Stimulated activated effector memory CD8-positive, alpha-beta T cell treated with anti-CD3 and anti-CD28 coated beads, Interleukin-12 subunit alpha, Interleukin-12 subunit beta, amount 100 ng/mL, for 72 hours (primary cell): ENCODE measurements around the gene C11orf97.

ENCODE experiments used
- ATAC-seq: fragments of 150-1000 bp; cut with Tn5 transposase; 2 replicates; pipeline ENCODE4 v1.10.0; 2021
- DNase-seq, 2 donors: peaks; one replicate each; pipeline ENCODE4 v3.0.0; 2021 to 2022; ENCODE audit warnings: low spot score in 2 of 2
- H3K27ac Mint-ChIP-seq: one replicate; pipeline ENCODE4 v1.8.0; 2022; ENCODE audit warnings: mild to moderate bottlenecking, mixed read lengths
- H3K36me3 Mint-ChIP-seq: one replicate; pipeline ENCODE4 v1.8.0; 2022; ENCODE audit warnings: mild to moderate bottlenecking, mixed read lengths
- H3K4me1 Mint-ChIP-seq: one replicate; pipeline ENCODE4 v1.8.0; 2022; ENCODE audit warnings: mixed read lengths
- H3K4me3 Mint-ChIP-seq: one replicate; pipeline ENCODE4 v1.8.0; 2022; ENCODE audit warnings: mild to moderate bottlenecking, mixed read lengths
- H3K9me3 Mint-ChIP-seq: one replicate; pipeline ENCODE4 v1.8.0; 2022; ENCODE audit warnings: mixed read lengths

Gene C11orf97

DNA sequence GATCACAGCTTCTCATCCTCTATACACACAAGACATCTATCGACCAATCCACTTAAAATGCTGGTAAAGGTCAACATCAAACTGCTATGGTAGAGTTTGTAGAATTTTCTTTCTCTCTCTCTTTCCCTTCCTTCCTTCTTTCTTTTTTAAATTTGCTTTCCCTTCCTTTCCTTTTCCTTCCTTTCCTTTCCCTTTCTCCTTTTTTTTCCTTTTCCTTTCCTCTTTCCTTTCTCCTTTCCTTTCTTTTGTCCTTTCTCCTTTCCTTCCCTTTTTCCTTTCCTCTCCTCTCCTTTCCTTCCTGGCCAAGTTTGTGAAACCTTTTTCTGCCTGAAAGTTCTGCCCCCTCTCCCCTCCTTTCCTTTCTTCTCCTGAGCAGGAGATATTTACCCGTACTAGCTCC, 3.1 kb downstream of the C11orf97 start:
- Mint-ChIP-seq H3K4me3 (no peak overlapping the region), H3K9me3 (no peaks in the 10 kb centered on the region), H3K36me3 (no peaks in the 10 kb centered on the region), H3K27ac (no peak overlapping the region), H3K4me1 (peaks cover 10% of the 10 kb centered on the region)
- DNase-seq (no peak), ATAC-seq (no peak)

DNA sequence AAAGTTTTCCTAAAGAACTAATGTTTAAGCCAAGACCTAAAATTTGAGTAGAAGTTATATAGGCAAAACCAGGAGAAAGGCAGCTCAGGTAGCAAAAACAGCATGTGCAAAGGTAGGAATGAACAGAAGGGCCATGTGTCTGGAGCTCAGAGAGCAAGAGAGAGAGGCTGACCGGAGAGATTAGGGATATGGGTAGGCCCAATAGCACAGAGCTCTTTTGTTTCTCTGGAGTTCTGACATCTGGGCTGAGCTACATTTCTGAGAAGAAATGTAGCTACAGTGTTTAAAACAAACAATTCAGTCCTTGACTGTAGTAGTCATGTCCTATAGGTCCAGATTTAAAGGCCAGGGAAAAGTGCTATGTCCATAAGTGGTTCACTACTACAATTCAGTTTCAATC, 4.5 kb downstream of the C11orf97 start:
- DNase-seq (no peak), ATAC-seq (no peak)
- no peak overlapping the region for H3K4me3 Mint-ChIP-seq
- peaks cover 9% of the 10 kb centered on the region for H3K4me1 Mint-ChIP-seq
- H3K27ac Mint-ChIP-seq: no peak overlapping the region
- no peaks in the 10 kb centered on the region for H3K9me3 Mint-ChIP-seq
- H3K36me3 Mint-ChIP-seq: no peaks in the 10 kb centered on the region

DNA sequence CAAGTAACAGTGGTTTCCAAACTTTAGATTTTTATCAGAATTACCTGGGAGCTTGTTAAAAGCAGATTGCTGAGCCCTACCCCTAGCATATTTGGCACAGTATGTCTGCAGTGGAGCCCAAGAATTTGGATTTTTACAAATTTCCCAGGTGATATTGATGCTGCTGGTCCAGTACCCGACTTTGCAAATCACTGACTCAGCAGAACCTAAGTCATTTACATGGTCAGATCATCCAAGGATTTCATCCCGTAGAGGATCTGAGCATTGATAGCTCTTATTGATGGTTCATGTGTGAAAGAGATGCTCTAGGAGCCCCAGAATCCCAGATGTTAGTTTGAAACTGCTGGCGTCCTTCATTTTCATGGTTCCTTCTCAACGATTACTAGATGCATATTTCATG, 6.0 kb downstream of the C11orf97 start:
- no peak overlapping the region for H3K4me3 Mint-ChIP-seq
- no peaks in the 10 kb centered on the region for H3K4me1 Mint-ChIP-seq
- DNase-seq (no peak), ATAC-seq (no peak)
- H3K9me3 Mint-ChIP-seq: no peaks in the 10 kb centered on the region
- no peak overlapping the region for H3K27ac Mint-ChIP-seq
- no peaks in the 10 kb centered on the region for H3K36me3 Mint-ChIP-seq

DNA sequence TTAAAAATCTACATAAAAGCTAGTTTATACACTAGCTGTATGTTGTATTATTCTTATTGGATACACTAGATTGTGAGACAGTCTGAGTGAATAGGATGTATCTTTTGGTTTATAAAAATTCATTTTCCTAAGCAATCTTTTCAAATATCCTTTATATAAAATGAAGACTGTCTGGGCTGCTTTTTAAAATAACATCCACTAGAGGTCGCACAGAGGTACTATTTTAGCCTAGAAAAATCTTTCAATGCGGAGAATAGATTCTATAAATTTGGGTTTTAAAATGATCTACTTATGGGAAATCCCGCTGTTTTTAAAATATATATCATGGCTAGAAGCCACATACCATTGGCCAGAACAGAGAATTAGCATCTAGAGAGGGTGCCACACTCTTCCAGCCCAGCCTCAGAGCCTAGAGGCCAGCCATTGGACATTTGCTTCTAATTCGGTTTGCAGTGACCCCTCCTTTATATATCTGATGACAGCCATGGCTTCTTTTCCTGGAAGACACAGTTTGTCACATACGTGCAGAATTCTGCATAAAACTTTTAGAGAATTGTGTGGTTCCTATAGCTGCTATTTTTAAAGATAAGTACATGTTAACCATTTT, 7.3 kb downstream of the C11orf97 start:
- no peak overlapping the region for H3K27ac Mint-ChIP-seq
- no peaks in the 10 kb centered on the region for H3K4me1 Mint-ChIP-seq
- H3K9me3 Mint-ChIP-seq: no peaks in the 10 kb centered on the region
- H3K36me3 Mint-ChIP-seq: no peaks in the 10 kb centered on the region
- ATAC-seq (no peak), DNase-seq (no peak)
- no peak overlapping the region for H3K4me3 Mint-ChIP-seq

DNA sequence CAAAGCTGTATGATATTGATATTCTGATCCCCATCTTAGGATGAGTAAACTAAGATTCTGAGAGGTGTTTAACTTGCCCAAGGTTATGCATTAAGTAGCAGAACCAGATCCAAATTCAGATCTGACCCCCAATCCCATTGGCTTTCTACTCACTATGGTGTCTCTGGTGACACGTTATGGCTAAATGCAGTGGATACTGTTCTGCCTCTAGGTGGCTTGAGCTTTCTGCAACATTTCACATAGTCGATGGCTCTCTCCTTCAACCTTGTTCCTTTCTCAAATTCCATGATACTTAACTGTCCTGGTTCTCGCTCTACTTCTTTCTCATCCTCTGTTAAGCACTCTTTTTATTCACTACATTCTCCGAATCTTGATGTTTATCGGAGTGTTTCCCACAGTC, 9.4 kb downstream of the C11orf97 start:
- Mint-ChIP-seq H3K27ac (no peak overlapping the region), H3K9me3 (no peaks in the 10 kb centered on the region), H3K4me3 (no peak overlapping the region), H3K36me3 (no peaks in the 10 kb centered on the region), H3K4me1 (no peaks in the 10 kb centered on the region)
- DNase-seq (no peak), ATAC-seq (peak; percentile 44)

DNA sequence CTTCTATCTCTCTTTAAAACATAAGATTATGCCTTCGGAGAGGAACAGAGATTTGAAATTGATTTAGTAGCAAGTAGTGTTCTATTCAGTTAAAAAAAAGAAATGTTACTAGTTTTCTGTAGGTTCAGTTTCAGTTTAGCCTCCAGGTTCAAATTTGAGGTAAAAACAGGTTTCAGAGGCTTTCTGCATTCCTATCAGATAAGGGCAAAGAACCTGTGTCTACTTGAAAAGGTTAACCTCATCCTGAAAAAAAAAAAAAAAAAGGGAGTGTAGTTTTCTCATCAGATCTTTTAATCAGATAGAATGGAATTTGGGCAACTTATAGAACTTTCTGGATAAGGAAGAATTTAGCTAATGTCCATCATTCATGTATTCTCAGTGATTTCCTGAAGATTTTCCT, 12.1 kb downstream of the C11orf97 start:
- ATAC-seq (no peak), DNase-seq (no peak)
- Mint-ChIP-seq H3K4me3 (no peak overlapping the region), H3K36me3 (no peaks in the 10 kb centered on the region), H3K27ac (no peak overlapping the region), H3K4me1 (no peaks in the 10 kb centered on the region), H3K9me3 (no peaks in the 10 kb centered on the region)

DNA sequence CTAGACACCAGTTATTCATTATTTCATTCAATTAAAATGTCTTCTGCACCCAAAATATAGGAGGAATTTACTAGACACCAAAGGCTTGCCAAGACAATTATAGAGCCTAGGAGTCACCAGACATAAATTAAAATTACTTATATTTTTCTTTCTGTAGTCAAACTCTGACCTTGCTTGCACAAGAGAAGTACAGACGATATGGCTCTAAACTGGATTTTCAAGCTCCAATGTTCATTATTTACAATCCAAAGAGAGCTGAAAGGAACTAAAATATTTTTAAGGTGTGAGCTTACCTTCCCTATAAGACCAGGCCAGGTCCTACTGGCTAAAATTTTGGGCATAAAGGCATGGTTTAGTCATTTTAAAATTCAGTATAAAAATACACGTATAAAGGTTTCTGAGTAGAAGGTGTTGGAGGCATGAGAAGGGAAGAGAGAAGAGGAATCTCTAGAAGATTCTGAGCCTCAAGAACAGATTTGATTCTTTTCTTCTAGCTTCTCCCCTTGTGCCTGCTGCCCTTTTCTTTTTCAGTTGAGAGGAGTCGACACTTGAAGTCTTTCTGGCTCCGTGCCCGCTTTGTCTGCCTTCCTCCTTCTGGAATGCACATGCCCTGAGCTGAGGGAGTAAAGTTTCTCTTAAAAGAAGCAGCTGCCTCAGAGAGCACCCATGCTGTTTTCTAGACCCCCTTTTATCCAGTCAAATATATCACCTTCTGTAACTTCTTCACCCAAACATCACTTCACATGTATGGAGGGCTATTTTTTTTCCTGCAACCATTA, 13.5 kb downstream of the C11orf97 start:
- Mint-ChIP-seq H3K4me3 (no peak overlapping the region), H3K4me1 (no peaks in the 10 kb centered on the region), H3K27ac (no peak overlapping the region), H3K36me3 (no peaks in the 10 kb centered on the region), H3K9me3 (no peaks in the 10 kb centered on the region)
- DNase-seq: no peak
- ATAC-seq: no peak

DNA sequence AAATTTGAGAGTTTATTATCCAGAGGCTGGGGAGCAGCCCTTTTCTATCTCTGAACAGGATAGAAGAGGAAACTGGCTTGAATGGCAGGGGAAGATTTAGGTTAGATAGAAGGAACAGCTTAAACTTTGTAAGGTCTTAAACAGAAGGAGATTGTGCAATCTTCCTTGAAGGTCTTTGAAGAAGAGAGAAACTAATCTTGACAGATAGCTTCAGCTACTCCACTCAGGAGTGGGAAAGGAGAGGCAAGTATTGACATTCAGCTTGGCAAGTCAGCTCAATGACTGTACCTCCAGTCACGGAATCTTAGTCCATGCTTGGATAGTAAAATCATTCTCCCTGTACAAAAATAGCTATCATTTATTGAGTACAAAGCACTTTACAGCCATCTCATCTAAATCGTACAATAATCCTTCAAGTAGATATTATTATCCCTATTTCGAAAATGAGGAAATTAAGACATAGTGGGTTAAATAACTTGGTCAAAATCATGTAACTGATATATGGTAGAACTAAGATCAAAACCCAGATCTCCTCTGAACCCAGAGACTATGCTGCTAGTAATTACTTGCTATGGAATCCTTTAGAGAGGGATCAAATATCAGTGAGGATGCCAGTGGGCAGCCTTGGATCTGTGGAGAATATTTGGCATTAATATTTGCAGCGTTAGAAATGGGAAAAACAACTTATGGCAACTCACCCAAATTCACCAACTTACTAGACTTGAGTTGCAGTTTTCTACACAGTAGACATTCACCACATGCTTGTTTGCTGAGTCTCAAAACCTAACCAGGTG, 14.6 kb downstream of the C11orf97 start:
- Mint-ChIP-seq H3K4me1 (no peaks in the 10 kb centered on the region), H3K9me3 (no peaks in the 10 kb centered on the region), H3K36me3 (no peaks in the 10 kb centered on the region), H3K4me3 (no peak overlapping the region), H3K27ac (no peak overlapping the region)
- ATAC-seq: no peak
- DNase-seq: no peak

DNA sequence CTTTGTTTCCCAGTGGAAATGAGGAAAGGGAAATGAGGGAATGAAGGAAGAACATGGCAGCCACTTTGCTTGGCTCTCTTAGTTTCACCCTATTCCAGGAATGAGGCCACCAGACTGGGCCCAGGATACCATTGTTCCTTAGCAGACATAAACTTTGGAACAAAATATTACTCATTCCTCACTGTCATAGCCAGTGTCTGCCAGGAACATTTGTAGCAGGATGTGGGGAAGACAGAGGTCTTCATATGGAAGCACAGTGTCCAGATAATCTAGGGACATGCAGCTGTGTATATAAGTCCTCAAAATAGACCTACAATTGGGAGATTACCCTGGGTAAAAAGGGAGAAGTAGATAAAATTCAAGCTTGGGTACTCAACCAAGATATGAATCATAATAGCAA, 16.3 kb downstream of the C11orf97 start:
- Mint-ChIP-seq H3K9me3 (no peaks in the 10 kb centered on the region), H3K27ac (no peak overlapping the region), H3K36me3 (no peaks in the 10 kb centered on the region), H3K4me1 (no peaks in the 10 kb centered on the region), H3K4me3 (no peak overlapping the region)
- DNase-seq (no peak), ATAC-seq (no peak)

DNA sequence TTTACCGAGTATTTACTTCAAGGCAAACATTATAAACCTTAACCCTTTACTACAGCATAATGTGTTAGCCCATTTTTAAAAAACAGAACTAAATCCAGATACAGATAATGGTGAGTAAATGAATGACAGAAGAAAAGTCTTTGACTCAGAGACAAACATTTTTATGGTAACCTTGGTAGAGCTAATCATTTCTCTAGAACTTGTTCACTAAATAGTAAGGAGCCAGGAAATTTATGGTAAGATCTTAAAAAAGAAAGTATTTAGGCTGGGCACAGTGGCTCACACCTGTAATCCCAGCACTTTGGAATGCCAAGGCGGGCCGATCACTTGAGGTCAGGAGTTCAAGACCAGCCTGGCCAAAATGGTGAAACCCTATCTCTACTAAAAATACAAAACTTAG, 19.9 kb downstream of the C11orf97 start:
- DNase-seq (no peak), ATAC-seq (no peak)
- no peak overlapping the region for H3K4me3 Mint-ChIP-seq
- H3K36me3 Mint-ChIP-seq: no peaks in the 10 kb centered on the region
- no peaks in the 10 kb centered on the region for H3K9me3 Mint-ChIP-seq
- no peaks in the 10 kb centered on the region for H3K4me1 Mint-ChIP-seq
- H3K27ac Mint-ChIP-seq: no peak overlapping the region

DNA sequence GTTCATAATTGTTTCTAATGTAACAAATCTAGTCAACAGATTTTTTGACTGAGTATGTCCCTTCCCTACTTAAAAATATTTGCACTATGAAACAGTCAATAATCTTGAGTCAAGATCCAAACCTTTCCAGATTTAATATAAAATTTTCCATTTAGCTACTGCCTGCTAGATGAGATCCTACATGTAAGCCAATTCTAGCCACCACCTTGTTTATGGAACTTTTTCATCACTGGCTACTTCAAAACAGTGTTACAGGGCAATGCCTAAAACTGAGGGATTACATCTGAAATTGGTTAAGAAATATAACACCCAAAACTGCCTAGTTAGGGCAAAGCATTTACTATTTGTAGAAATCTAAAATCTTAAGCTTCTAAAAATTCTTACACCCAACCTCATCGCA, 20.9 kb downstream of the C11orf97 start:
- DNase-seq (no peak), ATAC-seq (no peak)
- no peaks in the 10 kb centered on the region for H3K36me3 Mint-ChIP-seq
- H3K9me3 Mint-ChIP-seq: no peaks in the 10 kb centered on the region
- no peak overlapping the region for H3K27ac Mint-ChIP-seq
- H3K4me3 Mint-ChIP-seq: no peak overlapping the region
- no peaks in the 10 kb centered on the region for H3K4me1 Mint-ChIP-seq

DNA sequence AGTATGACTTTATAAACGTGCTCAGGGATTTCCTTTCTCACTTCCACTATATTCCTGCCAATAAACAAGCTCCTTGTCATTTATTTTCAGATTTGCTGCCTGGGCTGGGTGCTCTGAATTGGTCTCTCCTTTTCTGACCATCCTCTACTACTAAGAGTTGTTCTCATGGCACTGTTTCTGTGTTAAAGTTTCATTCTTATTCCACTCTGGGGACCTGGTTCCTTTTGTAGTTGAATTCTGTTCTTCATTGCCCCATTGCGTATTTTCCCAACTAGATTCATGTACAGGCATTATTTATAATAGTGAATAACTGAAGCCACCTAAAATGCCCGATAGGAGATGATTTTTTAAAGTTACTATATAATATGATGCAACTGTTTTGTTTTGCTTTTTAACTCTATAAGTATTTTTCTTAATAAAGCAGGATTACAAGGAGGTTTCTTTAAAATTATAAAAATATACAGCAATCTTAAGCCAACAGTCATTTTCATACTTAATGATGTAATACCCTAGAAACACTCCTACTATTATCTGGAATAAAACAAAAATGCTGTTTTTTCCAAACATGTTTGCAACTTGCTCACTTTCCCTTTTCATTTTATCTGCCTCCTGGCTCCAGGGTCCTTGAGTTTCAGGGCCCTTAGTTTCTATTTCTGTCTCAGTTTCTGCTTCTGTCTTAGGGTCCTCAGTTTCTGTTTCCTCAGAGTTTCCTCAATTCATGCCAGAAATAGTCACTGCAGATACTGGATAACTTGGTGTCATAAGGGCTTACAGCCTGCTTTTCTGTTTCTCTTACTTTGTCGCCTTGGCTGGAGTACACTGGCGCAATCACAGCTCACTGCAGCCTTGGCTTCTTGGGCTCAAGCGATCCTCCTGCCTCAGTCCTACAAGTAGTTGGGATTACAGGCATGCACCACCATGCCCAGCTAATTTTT, 21.7 kb downstream of the C11orf97 start:
- ATAC-seq: no peak
- H3K36me3 Mint-ChIP-seq: no peaks in the 10 kb centered on the region
- no peaks in the 10 kb centered on the region for H3K4me1 Mint-ChIP-seq
- H3K4me3 Mint-ChIP-seq: no peak overlapping the region
- H3K9me3 Mint-ChIP-seq: no peaks in the 10 kb centered on the region
- no peak overlapping the region for H3K27ac Mint-ChIP-seq
- DNase-seq: no peak

DNA sequence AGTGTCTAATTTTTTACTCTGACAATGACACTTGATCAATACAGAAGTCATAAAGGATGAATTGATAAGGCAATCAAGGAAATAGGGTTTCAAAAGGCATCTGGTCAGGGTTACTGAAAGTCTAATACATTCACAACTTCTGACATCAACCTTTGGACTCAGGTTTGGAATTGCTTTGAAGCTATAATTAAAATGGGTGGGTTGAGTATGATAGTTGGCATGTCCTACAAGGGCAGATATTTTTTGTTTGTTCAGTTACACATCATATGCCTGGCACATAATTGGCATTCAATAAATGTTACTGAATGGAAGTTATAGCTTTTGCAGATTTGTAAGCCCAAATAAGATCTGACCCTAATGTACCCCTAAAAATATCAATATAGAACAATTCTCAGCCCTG, 24.1 kb downstream of the C11orf97 start:
- ATAC-seq (no peak), DNase-seq (no peak)
- Mint-ChIP-seq H3K9me3 (no peaks in the 10 kb centered on the region), H3K36me3 (no peaks in the 10 kb centered on the region), H3K4me1 (no peaks in the 10 kb centered on the region), H3K27ac (no peak overlapping the region), H3K4me3 (no peak overlapping the region)

DNA sequence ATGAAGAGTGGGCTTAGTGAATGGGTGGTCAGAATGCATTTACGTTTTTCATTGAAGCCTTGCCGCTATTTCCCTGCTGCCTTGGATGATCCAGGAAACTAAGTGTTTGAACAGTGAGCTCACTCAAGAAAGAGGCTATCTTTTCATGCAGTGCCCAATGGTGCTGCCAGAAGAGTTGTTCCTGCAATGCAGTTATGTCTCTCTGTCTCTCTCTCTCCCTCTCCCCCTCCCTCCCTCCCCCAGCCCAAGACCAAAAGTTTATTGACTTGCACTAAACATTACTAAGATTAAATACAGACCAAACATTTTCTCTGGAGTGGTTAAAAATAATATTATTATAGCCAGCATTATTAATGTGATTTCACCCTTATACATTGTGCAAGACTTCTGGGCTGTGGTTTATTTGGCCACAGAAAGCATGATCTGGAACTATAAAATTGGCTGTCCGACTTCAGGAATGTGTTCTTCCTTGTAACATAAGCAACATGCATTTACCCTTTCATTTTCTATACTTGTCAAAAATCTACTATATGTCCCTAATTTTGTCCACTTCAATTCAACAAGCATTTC, 24.9 kb downstream of the C11orf97 start:
- H3K27ac Mint-ChIP-seq: no peak overlapping the region
- no peak overlapping the region for H3K4me3 Mint-ChIP-seq
- no peak for DNase-seq
- no peaks in the 10 kb centered on the region for H3K36me3 Mint-ChIP-seq
- no peaks in the 10 kb centered on the region for H3K9me3 Mint-ChIP-seq
- ATAC-seq: no peak
- no peaks in the 10 kb centered on the region for H3K4me1 Mint-ChIP-seq

DNA sequence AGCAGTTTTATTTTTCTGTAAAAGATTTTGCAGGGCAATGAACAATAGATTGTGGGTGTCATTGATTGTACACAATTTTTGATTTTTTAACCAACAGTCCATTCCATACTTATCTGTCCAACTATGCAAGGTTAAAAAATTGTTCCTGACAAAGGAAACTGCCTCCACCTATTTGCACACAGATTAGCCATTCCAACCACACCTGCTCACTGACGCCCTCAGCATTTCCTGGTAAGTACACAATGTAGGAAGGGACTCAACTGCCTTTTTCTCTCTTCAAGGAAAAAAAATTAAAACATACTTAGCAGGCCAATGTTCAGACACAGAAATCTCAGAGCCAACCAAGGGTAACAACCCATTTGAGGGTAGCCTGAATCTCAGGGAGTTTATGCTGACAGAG, 27.2 kb downstream of the C11orf97 start:
- no peaks in the 10 kb centered on the region for H3K9me3 Mint-ChIP-seq

More for the DNA sequence above, 27.2 kb downstream of the C11orf97 start:
- ATAC-seq (no peak), DNase-seq (no peak)
- Mint-ChIP-seq H3K4me3 (no peak overlapping the region), H3K27ac (peak overlapping the region; percentile 22), H3K4me1 (peaks cover 11% of the 10 kb centered on the region), H3K36me3 (peaks cover 7% of the 10 kb centered on the region)
